DMS53 treated with DMSO at 0.1 percent for 48 hours (cell line): Measurements from ENCODE around the gene DNER.
A peak's percentile ranks its signal among the peaks of the same experiment; 100 is the strongest.
"Not testable (repeated sequence)": the region's sequence is repeated elsewhere in the genome, so short reads cannot be mapped to it uniquely, and the experiment has no call there.

Source experiments
- DNase-seq: peaks from one replicate; lab custom pipeline; 2025; ENCODE audit not compliant: unreplicated experiment; lab: John Stamatoyannopoulos, UW

Gene DNER

DNA sequence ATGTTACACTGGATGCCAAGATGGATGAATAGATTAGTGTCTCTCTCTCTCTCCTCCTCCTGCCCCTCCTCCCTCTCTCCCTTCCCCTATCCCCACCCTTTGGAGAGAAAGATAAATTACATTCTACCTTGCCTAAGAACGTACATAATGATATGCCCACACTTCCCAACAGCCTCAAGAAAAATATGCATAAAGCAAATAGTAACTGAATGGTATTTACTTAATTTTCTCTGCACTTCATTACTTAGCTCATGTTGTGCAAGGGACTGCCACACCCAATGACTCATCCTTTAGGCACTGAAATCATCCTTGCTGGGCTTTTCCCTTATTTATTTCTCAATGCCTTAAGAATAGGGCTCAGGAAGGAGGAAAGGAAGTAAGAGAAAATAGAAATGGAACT lies 306.0 kb downstream of the DNER start:
- DNase-seq = peak; percentile 54

DNA sequence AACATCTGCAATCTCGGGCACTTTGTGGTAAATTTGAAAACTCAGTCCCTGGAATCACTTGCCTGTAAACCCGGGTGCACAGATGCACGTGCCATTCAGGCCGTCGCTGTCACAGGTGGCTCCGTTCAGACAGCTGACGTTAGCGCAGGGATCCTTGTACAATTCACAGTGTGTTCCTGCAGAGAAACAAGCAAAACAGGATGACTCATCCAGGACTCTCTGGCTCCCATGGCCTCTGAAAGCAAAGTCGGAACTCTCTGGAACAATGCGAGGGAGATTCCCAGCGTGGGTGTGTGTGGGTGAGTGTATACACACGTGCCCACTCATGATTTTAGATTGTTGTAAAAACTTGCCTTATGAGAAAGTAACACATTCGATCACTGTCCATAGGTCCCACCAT lies 307.2 kb downstream of the DNER start:
- peak; percentile 83 for DNase-seq

DNA sequence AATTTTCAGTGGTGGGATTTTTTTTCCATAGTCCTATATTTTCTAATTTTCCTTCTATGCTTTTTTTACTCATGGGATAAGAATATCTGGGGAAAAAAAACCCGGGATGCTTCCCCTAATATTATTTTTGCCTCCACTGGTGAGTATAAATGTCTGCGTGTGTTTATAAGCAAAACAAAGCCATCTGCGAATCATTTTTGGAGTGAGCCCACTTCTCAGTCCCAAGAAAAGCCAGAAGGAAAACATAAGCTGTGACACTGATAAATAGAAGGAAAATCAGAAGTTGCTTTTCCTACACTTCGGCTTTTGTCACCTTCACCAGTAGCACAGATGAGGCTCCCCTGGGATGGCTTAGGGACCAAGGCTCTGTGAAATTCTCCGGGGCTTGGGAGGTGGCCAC lies 308.6 kb downstream of the DNER start:
- DNase-seq = no peak

DNA sequence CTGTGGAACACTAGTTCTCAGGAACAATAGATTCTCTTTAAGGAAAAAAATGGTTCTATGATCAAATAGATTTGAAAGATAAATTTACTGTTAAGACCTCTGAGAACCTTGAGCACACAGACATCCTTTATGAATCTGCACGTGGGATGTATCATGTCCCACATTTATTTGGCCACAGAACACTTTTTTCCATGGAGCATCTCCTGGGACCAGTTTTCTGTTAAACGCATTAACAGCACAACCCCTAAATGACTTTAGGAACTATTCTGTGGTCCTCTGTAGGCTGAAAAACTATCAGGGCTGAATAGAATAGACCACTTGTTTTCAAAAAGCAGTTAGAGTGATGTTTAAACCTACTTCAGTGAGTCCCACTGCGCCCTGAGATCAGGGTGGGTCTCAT lies 311.1 kb downstream of the DNER start:
- DNase-seq = no peak

DNA sequence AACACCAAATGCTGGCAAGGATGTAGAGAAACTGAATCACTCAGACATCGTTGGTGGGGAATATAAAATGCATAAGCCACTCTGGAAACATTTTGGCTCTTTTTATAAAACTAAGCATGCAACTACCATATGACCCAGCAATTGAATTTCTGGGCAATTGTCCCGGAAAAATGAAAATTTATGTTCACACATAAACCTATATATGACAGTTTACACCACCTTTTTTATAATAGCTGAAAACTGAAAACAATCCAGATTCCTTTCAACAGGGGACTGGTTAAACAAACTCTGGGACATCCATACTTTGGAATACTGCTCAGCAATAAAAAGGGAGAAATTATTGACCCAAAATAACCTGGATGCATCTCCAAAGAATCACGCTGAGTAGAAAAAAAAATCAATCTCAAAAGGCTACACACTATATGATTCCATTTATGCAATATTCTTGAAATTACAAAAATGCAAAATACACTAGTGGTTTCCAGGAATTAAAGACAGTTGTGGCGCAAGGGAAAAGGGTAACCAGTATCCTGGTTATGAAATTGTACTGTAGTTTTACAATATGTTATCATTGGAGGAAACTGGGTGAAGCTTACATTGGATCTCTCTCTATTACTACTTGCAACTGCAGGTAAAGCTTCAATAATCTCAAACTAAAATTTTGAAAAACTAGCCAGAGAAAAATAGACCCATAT lies 313.0 kb downstream of the DNER start:
- no peak for DNase-seq

DNA sequence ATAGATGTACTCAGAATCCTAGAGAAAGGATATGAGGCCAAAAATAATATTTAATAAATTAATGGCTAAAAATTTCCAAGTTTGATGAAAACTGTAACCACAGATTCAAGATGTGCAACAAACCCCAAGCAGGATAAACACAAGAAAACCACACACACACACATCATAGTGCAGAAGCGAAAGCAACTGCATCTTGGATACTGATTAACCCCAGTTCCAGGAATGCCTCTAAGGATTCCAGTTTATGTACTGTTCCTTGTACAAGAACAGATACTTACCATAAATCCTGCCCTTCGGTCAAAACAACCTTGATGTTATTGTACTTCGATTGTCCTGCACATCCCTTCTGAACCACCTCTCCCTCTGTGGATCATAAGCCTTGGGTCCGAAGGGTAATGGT lies 320.4 kb downstream of the DNER start:
- DNase-seq = no peak

DNA sequence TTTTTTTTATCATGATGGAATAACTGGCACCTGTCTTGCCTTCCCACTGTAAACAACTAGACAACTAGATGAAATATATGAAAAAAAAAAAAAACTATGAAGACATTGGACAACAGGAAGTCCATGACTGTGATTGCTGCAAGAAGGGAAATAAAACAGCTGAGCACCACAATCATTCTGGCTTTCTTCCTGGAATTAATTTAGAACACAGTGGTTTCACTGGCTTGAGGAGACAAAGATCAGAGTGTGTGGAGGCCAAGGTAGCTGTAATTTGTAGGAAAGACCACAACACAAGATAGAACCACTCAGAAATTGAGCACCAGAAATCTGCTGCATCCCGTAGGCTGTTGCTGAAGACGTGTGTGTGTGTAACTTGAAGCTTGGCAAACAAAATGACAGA lies 322.2 kb downstream of the DNER start:
- no peak for DNase-seq

DNA sequence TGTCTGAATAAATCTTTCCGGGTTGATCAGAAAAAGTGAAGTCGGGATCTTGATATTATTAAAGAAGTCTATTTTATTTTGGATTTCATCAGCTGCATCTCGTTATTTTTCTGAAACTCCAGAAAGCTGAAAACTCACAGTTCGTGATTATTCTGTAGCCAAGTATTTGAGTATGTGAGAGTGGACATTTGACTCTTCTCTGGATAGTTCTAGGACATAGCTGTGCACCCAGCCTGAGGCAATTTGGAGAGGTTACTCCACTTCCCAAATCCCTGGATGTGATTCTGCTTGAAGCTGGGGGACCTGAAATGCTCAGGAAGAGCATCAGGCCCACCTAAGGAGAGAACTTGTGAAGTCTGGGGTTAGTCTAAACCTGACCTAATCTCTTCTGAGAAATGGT lies 325.6 kb downstream of the DNER start:
- no peak for DNase-seq

DNA sequence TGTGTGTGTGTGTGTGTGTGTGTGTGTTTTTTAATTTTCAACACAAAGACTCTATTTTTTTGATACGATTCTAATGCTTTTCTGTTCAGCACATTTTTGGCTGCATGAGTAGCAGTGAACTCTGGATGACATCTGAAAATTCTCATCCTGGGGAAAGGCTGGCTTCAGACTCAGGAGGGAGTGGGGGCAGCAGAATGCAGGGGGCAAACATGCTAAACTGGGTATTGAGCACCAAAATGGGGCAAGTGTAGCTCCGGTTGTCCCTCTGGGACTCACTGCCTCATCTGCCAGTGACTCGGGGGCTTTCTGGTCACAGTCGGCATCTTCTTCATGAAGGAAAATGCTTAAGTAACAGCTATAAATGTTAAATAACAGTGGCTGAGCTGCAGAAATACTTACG lies 326.5 kb downstream of the DNER start:
- no peak for DNase-seq

DNA sequence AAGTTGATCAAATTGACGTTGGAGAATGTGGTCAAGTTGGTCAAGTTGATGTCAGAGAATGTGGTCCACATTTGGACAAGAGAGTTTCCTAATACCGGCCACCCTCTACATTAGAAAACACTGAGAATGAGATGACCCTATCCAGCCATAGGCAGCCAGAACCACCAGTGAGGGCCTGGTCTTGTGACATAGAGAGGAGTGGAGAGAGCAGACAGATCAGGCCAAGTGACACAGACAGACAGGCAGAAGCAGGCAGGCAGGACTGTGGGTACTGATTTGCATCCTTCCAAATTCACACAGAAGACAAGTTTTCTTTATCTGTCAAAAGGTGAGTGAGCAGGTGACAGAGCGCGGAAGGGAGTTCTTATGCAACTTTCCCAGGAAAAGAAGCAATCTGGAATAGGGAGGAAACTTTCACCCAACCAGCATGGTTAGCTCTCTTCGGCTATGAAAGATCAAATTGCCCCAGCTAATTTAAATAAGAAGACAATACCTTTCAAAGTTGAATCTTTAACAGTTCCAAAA lies 334.2 kb downstream of the DNER start:
- no peak for DNase-seq

DNA sequence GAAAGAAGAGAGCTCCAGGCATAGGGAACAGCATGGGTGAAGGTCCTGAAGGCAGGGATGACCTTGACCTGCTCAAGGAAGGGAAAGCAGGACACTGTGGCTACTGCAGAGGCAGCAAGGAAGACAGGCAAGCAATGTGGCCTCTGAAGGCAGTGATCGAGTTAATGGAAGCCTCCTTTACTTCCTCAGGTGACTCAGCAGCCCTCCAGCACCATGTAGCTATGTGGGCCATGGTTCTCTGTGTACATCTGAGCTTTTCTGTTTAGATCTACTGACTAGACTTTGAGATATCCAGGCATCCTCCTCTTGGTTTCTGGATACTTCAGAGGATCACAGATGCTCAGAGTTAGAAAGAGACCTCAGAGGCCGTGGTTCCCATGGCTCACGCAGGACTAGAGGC lies 336.0 kb downstream of the DNER start:
- no peak for DNase-seq

DNA sequence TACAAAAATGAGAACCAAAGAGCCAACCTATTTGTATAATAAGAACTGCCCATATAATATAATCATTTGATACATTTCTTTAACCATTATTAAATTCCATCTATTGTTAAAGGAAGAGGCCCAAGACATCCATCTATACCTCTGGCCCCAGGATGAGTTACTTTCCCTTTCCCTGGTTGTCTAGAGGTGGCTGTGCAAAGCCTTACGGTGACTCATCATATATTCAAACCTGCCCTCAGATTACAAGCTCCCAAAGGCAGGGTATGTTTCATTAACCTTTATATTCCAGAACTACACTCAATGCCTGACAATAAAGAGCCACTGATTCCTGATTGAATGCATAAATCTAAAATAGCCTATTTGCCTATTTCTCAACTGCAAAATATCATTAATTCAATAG lies 337.5 kb downstream of the DNER start:
- peak; percentile 11 for DNase-seq

DNA sequence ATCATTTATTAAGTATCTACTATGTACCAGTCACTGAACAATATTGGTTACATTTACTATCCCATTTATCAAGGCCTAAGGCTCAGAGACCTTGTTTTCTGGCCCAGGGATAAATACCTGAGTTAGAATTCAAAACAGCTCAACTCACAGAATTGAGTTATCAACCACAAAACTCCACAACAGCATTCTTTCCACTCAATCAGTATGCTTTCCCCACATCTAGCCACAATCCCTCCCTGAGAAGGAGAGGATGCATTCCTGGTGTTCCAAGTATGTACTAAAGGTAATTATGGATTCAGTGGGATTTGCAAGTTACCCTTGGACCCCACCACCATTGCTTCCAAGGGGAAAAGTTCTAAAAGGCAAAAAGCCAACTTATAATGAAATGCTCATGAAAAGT lies 339.1 kb downstream of the DNER start:
- DNase-seq = no peak

DNA sequence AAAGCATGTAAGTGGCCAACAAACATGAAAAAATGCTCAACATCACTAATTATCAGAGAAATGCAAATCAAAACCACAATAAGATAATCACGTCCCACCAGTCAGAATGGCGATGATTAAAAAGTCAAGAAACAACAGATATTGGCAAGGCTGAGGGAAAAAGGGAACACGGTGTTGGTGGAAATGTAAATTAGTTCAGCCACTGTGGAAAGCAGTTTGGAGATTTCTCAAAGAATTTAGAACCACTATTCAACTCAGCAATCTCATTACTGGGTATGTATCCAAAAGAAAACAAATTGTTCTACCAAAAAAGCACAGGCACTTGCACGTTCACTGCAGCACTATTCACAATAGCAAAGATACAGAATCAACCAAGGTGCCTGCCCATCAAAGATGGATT lies 341.0 kb downstream of the DNER start:
- DNase-seq = not testable (repeated sequence)

DNA sequence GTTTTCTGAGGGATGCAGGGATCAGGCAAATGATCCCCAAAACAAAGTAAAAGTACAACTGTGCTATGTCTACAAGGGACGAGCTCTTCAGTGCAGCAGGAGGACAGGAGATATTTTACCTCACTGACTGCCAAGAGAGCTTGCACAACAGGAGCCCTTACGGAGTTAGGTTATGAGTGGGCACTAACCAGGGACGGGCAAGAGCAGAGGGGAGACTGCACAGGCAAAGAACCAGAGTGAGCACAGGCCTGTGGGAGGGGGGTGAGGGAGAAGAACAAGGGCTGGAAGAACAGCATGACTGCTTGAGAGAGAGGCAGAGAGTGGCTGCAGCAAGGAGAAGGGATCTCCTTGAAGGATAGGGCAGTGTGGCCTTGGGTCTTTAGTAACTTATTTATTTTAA lies 342.1 kb downstream of the DNER start:
- no peak for DNase-seq

DNA sequence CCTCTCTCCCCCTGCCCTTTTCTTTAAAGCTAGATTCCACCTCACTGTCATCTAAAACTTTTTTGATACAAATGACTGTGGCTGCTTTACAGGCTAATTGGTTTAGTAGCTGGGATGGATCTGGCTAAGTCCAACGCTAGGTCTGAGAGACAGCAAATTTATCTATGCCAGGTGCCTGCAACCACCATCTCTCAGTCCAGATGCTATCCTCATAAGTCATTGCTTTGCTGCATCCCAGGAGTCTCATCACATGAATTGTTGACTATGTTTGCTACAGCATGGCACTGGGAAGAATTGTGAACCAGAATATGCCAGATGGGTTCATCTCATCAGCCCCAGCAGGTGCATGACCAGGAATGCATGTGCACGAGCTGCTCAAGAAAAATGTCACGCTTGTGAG lies 343.3 kb downstream of the DNER start:
- no peak for DNase-seq

DNA sequence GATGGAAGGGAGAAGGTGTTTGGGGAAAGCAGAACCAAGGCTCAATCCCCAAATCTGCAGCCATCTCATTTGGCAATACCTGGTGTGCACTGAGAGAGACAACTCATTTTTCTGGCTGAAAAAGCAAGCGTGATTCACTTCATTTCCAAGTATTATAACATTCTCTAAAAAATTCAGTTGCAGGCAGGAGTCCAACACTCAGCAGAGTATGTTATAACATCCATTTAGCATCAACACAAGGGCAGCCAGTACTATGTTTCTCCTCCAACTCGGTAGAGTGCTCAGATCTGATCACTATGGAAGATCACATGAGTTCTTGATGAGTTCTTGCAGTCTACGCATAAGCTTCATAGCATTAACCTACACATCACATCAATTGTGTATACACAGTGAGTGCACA lies 343.8 kb downstream of the DNER start:
- DNase-seq = no peak

DNA sequence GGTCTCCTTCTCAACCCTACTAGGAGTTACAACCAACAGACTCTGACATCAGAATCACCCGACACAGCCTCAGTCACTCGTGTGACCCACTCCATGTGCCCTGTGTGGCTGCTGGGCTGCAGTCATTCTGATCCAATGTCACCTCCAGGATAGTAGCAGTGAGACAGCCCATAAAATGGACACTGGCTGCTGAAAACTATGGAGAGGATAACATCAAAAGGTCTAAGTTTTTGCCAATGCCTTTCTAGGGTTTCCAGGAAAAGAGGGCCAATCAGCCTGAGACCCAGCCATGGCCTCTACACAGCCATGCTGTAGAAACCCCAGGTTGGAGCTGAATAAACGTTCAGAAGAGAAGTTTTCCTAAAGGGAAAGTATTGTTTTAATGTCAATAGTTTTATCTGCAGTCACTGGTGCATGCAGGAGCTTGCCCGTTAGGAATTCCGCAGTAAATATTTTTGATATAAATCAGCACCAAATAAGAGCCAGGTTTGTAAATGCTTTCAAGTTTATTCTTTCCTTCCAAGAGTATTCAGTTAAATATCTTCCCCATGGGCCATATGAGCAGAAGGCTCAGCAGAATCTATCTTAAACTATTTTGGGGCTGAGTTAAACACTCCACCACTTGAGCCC lies 351.1 kb downstream of the DNER start:
- DNase-seq = no peak

DNA sequence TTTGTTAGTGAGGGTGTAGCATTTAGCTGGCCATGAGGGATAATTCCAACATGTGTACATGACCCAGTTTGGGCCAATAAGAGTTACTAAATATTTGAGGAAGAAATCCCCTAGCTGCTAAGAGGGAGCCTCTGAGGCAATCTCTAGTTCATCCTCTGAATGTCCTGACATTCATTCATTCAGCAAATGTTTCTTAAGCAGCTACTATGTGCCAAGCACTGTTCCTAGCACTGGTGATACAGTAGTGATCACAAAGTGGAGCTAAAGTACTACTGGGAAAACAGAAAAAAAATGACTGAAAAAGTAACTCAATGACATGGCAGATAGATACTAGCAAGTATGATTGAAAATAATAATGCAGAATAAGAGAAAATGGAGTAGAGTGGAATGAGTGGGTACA lies 363.5 kb downstream of the DNER start:
- no peak for DNase-seq

DNA sequence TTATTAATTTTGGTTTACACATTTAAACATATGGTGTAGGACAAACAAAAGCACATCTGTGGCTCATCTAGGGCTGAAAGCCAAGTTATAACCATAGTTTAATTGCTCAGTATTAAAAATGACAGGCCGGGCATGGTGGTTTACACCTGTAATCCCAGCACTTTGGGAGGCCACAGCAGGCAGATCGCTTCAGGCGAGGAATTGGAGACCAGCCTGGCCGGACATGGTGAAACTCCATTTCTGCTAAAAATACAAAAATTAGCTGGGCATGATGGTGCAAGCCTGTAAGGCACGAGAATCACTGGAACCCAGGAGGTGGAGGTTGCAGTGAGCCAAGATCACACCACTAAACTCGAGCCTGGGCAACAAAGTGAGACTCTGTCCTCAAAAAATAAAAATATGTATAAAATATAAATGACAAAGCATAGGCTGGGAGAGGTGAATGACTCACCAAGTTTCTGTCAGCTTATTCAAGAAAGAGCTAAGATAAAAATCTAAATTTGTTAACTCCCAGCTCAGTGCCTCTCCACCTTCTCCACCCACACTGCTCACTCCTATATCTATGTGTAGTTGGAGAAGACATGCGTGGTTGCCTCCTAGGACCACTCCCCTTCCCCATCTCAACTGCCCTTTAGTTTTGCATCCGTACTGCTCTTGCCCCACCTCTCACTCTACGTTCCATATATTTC lies 364.1 kb downstream of the DNER start:
- no peak for DNase-seq

DNA sequence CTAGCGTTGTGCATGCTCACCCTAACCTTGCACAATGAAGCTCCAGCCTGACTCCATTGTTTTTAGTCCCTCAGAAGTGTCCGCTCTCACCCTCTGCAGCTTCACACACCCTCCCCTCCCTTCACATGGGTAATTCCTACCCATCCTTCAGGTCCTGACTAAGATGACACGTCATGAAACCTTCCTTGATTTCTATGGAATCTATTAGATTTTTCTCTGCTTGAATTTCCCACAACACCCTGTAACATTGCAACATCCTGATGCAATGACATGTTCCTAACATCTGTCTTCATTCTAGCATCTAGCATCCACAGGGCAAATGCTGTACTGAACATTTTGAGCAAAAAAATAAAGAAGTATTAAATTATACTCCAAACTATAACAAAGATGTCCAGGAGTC lies 366.2 kb downstream of the DNER start:
- no peak for DNase-seq

DNA sequence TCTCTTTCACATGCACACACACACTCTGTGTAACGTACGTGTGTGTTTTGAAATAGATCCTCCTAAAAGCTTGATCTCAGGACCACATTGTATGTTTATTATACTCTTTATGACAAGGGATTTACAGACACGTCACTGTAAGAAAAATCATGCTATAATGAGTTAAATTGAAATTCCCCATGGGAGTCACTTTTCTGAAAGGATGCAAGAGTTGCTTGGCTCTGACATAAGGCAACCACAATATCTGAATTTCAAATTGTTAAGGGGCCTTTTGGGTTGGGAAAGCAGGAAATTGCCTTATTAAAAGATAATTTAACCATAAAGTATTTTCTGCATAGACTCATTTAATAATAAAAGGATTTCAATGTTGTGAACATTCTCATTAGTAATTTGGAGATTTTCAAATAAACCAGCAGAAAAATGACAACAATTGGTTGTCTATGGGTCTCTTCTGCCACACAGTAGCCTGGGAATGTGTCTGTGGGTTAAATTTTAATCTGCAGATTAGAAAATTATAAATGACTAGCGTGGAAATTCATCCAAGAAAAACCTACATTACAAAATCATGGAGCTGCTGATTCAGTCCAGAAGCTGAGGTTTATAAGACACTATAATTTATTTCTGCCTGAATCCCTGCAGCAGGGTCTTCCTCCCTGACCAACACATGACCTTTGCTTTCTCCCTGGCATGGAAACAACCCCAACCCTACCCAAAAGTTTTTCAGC lies 367.4 kb downstream of the DNER start:
- no peak for DNase-seq
